ENCODE results near the gene IGFBP6.

DNA sequence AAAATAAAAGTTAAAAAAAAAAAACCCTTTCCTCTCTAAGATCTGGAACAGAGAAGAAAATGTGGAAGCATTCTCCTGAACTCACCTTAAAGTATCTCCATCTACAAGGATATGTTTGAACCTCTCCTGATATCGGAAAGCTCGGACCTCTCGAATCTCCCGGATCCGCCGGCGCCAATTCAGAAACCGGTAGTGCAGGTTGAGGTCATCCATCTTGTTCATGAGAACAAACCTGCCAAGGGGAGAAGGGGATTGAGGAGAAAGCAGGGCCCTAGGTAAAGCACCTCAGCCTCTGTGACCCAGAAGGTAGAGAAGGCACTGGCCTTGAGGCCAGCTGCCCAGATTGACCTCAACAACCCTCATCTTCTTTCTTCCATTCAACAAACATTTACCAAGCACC is 20.4 kb upstream of the IGFBP6 start:
- TF ChIP-seq, protein P1, sequence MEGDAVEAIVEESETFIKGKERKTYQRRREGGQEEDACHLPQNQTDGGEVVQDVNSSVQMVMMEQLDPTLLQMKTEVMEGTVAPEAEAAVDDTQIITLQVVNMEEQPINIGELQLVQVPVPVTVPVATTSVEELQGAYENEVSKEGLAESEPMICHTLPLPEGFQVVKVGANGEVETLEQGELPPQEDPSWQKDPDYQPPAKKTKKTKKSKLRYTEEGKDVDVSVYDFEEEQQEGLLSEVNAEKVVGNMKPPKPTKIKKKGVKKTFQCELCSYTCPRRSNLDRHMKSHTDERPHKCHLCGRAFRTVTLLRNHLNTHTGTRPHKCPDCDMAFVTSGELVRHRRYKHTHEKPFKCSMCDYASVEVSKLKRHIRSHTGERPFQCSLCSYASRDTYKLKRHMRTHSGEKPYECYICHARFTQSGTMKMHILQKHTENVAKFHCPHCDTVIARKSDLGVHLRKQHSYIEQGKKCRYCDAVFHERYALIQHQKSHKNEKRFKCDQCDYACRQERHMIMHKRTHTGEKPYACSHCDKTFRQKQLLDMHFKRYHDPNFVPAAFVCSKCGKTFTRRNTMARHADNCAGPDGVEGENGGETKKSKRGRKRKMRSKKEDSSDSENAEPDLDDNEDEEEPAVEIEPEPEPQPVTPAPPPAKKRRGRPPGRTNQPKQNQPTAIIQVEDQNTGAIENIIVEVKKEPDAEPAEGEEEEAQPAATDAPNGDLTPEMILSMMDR (IDR thresholded peaks at IDR 0.05; ENCODE audit: low read depth, low read length, poor library complexity, severe bottlenecking) = no peak
- TF ChIP-seq EZH2phosphoT487 (IDR thresholded peaks at IDR 0.05; ENCODE audit: borderline replicate concordance, low read length) = no peak
